Ovary (tissue), 3 donors: ENCODE measurements around the gene METAP1.

ENCODE experiments used
- CTCF ChIP-seq, 3 donors: fragments of 450-650 bp in 2 of 3; fragments of 200-600 bp in 1 of 3; IDR thresholded peaks; one replicate each; pipeline versions ENCODE4 v1.5.1 to v1.8.0; 2016 to 2022; ENCODE audit warnings: antibody characterized with exemption in 3 of 3, mild to moderate bottlenecking in 1 of 3
- EP300 ChIP-seq: sonication (generic); formaldehyde crosslinking; IDR thresholded peaks from one replicate; pipeline ENCODE4 v1.6.1; 2017; ENCODE audit warnings: antibody characterized with exemption
- POLR2A ChIP-seq: fragments of 450-650 bp; IDR thresholded peaks from one replicate; pipeline ENCODE4 v1.6.1; 2017; ENCODE audit warnings: antibody characterized with exemption, mild to moderate bottlenecking, moderate library complexity
- donor health status: DM: no; HTN: no; CAD: no.

GRCh38 chr4:98967786-98968329, 27.7 kb upstream of the METAP1 start:
- no peak for TF ChIP-seq POLR2A
- no peak for TF ChIP-seq EP300
- TF ChIP-seq CTCF (IDR thresholded peaks at IDR 0.05), result no peak
